ENCODE data around the gene ACER3.
A peak's percentile ranks its signal among the peaks of the same experiment; 100 is the strongest.
"Not testable (repeated sequence)": the region's sequence is repeated elsewhere in the genome, so short reads cannot be mapped to it uniquely, and the experiment has no call there.

The ACER3 gene

DNA sequence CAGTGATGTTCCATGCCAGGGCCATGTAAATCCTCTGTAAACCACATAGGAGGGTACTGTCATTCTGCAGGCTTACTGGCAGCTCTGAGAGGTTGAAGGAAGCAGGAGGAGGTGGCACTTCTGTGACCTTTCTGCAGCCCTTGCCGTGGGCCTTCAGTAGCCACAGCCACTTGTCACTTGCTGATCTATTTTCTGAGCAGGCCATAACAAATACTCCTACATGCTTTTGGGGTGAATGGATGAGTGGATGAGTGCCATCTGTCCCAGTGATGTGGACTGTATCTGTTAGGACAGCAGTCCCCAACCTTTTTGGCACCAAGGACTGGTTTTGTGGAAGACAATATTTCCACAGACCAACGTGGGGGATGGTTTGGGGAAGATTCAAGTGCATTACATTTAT, 183.6 kb downstream of the ACER3 start:
- intact Hi-C loops (cut with DNase I): no loop called here
- no peak for DNase-seq

DNA sequence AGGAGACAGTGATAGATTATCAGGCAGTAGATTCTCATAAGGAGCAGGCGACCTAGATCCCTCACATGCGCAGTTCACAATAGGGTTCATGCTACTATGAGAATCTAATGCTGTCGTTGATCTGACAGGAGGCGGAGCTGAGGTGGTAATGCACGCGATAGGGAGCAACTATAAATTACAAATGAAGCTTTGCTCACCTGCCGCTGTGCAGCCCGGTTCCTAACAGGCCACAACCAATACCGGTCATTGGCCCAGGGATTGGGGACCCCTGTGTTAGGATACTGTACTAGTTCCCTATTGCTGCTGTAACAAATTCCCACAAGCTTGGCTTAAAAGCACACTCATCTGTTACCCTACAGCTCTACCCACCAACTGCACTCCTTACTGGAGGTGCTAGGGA, 184.2 kb downstream of the ACER3 start:
- intact Hi-C loops (cut with DNase I): no loop called here
- DNase-seq: no peak

DNA sequence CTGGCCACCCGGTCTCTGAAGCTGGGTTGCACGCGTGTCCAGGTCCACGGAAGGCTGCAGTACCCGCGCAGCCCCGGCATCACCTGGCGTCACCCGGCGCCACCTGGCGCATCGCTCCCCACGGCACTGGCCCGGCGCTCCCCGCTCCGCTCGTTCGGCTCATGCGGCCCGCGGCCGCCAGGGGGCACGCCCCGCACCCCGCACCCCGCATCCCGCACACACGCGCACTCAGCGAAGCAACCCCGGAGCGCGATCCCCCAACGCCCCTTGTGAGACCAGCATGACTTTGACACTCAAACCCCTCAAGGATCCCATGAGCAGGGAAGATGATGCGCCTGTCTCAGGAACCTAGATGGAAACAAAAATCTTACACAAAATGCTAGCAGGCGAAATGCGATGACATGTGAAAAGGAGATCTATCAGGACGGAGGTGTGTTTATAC, 185.4 kb downstream of the ACER3 start:
- intact Hi-C loops (cut with DNase I): loop anchor here (2.0 kb wide), 2 partner anchors 21 to 45 kb away; partner anchors contain the start of gene CAPN5
- peak in 36 of 42 donors; percentile 17 to 75 (median 50) for DNase-seq

DNA sequence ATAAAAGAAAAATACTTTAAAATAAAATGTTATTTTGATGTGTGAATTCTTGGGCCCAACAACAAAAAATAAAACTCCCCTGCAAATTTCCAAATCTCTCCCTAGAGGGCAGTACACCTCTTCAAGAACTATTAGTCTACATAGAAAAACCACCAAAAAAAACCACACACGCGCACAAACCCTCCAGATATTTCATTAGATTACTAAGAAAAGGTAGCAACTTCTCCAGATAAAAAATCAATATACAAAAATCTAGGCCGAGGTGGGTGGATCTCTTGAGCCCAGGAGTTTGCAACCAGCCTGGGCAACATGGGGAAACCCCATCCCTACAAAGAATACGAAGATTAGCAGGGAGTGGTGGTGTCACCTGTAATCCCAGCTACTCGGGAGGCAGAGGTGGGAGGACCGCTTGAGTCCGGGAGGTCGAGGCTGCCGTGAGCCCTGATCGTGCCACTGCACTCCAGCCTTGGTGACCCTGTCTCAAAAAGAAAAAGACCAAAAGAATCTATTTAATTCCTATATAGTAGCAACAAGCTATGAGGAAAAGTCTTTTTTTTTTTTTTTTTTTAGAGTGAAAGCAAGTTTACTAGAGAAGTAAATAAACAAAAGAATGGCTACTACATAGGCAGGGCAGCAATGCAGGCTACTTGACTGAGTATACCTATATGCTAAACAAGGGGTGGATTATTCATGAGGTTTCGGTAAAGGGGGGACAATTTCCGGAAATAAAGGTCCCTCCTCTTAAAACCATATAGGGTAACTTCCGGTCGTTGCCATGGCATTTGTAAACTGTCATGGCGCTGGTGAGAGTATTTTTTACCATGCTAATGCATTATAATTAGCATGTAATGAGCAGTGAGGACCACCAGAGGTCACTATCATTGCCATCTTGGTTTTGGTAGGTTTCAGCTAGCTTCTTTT, 186.5 kb downstream of the ACER3 start:
- DNase-seq: peak in 41 of 42 donors; percentile 28 to 93 (median 78)
- intact Hi-C loops (cut with DNase I): loop anchor here (2.0 kb wide), 2 partner anchors 20 to 44 kb away; partner anchors contain the start of gene CAPN5

DNA sequence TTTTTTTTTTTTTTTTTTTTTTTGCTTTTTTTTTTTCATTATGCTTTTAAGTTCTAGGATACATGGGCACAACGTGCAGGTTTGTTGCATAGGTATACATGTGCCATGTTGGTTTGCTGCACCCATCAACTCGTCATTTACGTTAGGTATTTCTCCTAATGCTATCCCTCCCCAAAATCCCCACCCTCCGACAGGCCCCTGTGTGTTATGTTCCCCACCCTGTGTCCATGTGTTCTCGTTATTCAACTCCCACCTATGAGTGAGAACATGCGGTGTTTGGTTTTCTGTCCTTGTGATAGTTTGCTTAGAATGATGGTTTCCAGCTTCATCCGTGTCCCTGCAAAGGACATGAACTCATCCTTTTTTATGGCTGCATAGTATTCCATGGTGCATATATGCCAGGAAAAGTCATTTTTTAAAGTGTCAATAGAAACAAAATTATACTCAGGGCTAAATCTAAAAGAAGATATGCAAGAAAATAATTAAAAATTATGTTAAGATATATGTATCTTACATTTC, 187.3 kb downstream of the ACER3 start:
- DNase-seq: not testable (repeated sequence)
- intact Hi-C loops (cut with DNase I): loop anchor here (2.0 kb wide), 2 partner anchors 19 to 43 kb away; partner anchors contain the start of gene CAPN5

DNA sequence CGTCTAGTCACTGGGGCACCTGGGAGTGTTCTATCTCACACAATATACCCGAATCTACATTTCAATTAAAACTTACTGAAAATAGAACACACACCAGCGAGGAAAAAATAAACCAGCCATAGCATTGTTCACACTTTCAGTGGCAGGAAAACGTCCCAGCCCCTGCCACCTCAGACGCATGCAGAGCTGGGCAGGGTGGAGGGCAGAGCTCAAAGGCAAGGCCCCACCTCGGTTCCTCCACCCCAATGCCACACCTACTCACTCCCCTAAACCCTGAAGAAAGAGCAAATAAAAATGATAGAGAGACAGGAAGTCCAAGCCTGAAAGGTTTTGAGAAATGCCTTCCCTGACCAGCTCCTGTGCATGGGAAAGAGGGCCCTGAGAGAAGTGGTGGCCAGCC, 188.3 kb downstream of the ACER3 start:
- no peak for DNase-seq
- intact Hi-C loops (cut with DNase I): no loop called here

DNA sequence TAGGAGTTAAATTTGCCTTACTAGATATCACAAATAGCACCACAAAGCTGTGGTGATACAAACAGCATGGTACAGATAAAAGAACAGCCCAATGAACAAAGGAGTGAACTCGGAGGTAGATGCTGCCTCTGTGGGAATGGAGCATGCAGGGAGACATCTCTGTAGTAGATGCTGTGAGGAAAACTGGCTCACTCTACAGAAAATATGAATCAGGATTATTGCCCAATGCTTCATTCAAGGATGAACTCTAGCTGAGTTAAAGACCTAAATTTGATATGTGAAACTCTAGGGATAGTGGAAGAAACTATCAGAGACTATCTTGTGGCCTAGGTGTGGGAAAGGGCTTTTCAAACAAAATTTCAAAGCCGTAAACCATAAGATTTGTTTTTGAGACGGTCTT, 190.8 kb downstream of the ACER3 start:
- intact Hi-C loops (cut with DNase I): no loop called here

DNA sequence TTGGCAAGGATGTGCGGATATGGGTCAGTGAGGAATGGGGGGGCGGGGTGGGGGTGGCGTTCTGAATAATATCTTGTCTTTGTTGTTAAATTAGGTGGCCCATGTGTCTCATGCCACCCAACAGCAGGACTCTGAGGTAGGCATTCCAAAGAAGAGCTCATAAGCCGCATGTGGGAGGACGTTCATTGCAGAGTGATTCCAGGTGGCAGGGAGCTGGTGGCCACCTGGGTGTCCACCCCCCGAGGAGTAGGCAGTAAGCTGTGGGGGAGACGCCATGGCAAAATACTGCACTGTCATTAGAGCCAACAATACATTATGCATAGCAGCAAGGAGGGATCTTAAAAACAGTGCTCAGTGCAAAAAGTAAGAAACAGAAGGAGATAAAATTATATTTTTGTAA, 191.8 kb downstream of the ACER3 start:
- intact Hi-C loops (cut with DNase I): no loop called here
- DNase-seq: no peak

More for the DNA sequence above, 190.8 kb downstream of the ACER3 start:
- DNase-seq: no peak

DNA sequence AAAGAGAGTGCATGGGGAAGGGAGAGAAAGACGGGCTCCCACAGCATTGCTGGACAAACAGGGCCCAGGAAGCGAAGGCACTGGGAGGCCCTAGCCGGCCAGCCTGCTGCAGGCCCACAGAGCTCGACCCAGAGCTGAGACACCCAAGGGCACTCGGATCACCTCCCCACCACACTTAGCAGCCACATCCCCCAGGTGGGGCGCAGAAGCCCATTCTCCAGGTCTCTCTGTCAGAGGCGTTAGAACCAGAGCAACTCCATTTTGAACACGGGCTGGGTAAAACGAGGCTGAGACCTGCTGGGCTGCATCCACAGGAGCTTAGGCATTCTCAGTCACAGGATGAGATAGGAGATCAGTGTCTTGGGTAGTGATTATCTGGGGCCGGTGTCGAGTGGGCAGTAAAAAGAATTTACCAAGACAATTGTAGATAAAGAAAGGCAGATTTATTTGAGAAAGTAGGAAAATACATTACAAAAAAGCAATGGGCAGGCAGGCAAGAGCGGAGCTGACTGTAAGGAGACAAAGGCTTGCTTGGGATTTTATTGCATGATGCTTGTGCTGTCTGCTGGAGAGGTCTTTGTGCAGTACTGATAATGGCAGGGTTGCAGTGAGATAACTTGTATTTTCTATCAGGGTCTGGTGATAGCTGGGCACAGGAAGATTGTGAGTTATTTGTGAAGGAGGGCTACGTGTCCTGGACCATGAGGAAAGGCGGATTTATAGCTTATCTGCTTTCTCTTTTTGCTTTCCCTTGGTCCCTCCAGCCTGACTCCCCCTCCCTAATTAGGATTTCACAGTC, 192.7 kb downstream of the ACER3 start:
- intact Hi-C loops (cut with DNase I): no loop called here

DNA sequence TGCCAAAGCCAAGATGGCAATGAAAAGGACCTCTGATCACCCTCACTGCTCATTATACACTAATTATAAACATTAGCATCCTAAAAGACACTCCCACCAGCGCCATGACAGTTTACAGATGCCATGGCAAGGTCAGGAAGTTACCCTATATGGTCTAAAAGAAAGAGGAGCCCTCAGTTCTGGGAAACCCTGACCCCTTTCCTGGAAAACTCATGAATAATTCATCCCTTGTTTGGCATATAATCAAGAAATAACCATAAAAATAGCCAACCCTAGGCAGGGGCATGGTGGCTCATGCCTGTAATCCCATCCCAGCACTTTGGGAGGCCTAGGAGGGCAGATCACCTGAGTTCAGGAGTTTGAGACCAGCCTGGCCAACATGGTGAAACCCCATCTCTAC, 193.4 kb downstream of the ACER3 start:
- intact Hi-C loops (cut with DNase I): no loop called here
- no peak for DNase-seq

More for the DNA sequence above, 192.7 kb downstream of the ACER3 start:
- DNase-seq: no peak

DNA sequence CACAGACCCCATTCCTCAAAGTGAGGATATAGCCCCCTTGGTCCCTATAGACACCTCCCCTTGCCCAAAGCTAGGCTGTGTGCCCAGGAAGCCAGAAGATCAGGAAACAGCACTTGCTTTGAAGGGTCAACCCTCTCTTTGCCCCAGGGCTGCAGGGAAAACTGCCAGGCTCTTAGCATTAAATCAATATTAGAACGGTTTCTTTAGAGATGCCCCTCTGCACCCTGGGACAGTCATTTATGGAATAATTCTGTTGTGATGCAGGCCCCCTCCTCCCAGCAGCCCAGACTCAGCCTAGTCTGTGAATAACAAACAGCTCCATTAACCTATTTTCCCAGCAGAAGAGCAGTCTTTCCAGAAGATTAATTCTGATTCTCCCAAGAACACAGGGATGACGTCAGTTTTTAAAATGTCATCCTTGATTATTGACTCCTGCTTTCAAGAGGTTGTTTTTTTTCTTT, 194.4 kb downstream of the ACER3 start:
- intact Hi-C loops (cut with DNase I): no loop called here
- DNase-seq: peak in 1 of 42 donors; percentile 5

DNA sequence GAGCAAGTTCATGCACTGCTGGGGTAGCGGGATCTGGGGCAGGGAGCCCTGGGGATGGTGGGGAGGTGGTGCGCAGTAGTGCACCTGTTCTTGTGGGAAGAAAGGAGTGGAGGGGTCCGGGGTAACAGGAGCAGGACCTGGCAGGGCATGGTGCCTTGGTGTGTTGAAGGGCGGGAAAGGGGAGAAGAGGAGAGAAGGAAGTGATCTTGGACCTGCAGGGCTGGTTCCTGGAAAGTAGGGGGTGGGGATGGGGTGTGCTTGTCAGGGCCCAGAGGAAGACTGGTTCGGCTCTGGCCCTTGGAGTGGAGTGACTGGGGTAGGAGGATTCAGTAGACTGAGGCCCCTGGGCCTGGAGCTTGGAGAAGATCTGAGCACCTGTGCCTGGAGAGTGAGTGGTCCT, 195.2 kb downstream of the ACER3 start:
- intact Hi-C loops (cut with DNase I): no loop called here
- DNase-seq: no peak

DNA sequence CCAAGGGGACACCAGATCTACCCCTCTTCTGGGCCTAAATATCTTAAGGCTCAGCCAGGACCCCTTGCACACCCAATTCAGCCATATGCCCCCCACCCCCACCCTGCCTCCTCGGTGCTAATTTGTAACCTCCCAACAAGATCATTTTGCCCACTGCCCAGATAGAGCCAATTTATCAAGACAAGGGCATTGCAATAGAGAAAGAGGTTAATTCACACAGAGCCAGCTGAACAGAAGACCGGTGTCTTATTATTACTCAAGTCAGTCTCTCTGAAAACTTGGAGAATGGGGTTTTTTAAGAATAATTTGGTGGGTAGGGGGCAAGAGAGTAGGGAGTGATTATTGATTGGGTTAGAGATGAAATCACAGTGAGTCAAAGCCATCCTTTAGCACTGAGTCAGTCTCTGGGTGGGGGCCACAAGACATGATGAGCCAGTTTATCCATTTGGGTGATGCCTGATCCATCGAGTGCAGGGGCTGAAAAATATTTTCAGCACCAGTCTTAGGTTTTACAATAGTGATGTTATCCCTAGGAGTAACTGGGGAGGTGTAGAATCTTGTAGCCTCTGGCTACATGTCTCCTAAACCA, 196.2 kb downstream of the ACER3 start:
- intact Hi-C loops (cut with DNase I): no loop called here
- no peak for DNase-seq

DNA sequence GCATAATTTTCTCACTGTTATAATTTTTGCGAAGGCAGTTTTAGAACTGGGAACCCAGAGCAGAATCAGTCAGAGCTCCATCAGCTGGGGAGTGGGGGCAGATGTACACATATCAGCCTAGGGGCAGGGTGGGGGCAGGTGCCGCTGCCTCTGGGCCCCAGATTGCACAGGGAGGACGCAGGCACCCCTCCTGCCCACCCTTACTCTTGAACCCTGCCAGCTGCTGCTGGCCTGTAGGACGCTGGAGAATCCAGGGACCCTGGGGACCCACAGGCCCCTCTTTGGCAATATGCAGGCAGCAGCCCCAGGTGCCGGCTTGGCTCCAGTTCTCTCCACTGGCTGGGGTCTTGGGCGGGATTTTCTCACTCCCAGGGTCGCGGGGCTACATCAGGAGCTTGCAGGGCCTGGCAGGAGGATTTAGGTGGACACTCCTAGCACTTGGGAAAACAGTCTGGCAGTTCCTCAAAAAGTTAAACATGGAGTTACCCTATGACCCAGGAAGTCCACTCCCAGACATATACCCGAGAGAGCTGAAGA, 197.3 kb downstream of the ACER3 start:
- intact Hi-C loops (cut with DNase I): no loop called here
- DNase-seq: peak in 3 of 42 donors; percentile 1 to 17 (median 3)

DNA sequence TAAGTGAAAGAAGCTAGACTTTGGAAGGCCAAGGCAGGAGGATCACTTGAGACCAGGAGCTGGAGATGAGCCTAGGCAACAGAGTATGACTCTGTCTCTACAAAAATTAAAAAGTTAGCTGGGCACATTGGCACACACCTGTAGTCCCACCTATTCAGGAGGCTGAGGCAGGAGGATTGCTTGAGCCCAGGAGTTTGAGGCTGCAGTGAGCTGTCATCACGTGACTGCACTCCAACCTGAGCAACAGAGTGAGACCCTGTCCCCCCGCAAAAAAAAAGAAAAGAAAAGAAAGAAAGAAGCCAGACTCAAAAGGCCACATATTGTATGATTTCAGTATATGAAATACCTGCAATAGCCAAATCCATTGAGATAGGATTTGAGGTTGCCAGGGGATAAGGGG, 198.2 kb downstream of the ACER3 start:
- DNase-seq: peak in 1 of 42 donors; percentile 7
- intact Hi-C loops (cut with DNase I): no loop called here

DNA sequence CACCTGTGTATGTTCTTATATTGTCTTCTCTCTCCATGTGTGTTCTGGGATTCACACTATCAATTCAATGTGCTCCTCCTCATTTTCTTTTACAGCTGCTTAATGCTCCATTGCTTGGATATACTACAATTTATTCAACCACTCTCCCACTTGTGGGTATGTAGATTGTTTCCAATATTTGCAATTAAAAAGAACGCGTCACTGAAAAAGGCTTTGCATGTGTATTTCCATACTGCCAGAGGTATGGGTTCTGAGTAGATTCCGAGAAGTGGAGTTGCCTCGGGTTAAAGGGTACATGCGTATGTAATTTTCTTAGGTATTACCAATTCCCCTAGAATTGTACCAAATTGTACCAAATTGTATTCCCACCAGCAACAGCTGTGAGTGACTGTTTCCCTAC, 199.1 kb downstream of the ACER3 start:
- intact Hi-C loops (cut with DNase I): no loop called here
- DNase-seq: peak in 1 of 42 donors; percentile 0

DNA sequence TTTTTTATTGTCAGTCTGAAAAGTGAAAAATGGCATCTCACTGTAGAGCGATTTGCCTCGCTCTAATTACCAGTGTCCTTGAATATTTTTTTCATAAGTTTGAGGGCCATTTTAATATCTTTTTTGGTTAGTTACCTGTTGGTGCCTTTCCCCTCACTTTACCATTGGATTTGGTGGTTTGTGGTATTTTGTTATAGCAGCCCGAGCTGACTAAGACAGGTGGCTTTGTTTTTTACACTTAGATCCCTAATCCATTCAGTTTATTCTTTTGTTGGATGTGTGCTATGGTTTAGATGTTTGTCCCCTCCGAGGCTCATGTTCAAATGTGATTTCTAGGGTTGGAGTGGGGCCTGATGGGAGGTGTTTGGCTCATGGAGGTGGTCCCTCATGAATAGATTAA, 199.5 kb downstream of the ACER3 start:
- intact Hi-C loops (cut with DNase I): no loop called here

DNA sequence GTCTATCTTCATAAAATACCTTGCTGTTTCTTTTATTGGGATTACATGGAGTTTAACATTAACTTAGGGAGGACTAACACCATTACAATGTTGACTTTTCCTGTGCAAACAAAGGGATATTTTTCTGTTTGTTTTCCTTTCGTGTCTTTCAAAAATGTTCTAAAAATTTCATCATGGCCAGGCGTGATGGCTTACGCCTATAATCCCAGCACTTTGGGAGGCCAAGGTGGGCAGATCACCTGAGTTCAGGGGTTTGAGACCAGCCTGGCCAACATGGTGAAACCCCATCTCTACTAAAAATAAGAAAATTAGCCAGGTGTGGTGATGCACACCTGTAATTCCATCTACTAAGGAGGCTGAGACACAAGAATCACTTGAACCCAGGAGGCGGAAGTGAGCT, 200.5 kb downstream of the ACER3 start:
- peak in 2 of 42 donors; percentile 3 to 9 for DNase-seq
- intact Hi-C loops (cut with DNase I): not testable (repeated sequence)

More for the DNA sequence above, 199.5 kb downstream of the ACER3 start:
- no peak for DNase-seq

DNA sequence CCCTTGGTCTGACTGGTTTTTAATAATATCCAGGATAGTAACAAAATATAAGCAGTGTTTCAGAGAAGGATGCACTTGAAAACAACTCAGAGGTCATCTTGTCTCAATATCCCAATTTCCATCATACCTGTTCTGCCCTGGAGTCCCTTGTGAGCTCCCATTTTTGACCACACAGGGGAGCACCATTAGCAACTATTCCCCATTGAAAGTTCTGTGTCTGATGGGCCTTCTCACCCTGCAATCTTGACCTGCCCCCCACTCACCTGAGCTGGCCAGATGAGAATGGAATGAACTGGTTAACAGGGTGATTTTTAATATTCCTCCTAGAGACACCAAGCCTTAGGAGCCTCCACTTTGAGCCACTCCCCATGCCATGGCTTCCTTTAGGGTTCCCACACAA, 202.2 kb downstream of the ACER3 start:
- intact Hi-C loops (cut with DNase I): no loop called here
- peak in 2 of 42 donors; percentile 4 to 10 for DNase-seq
